Endothelial cell of umbilical vein (primary cell): ENCODE measurements around the gene HBG2. TPM values are rescaled to one million over a fixed set of nuclear protein-coding genes. Genes with fewer than 3 reads are reported as not detected.

ENCODE experiments used
- BruUV-seq: library from RNA; stranded (reverse); fragments of 400-500 nt; replicated peaks from 2 replicates; lab custom pipeline; 2021; lab: Mats Ljungman, UMichigan
- CTCF ChIA-PET: fragments of 300-600, 350-600 bp; sonication (Branson Sonifier 250); formaldehyde crosslinking; loops from one replicate; lab custom pipeline; 2021; ENCODE audit warnings: antibody characterized with exemption, inconsistent platforms; lab: Charles Lee
- POLR2A ChIA-PET: fragments of 300-600, 350-600 bp; sonication (Branson Sonifier 250); formaldehyde crosslinking; loops from one replicate; lab custom pipeline; 2021; ENCODE audit warnings: antibody characterized with exemption, inconsistent platforms; lab: Charles Lee
- DNase-seq: peaks from one replicate; pipeline ENCODE4 v3.0.0-alpha.2; 2011; ENCODE audit warnings: low read depth, low spot score
- FAIRE-seq: peaks from 2 replicates; lab custom pipeline; 2011; peaks lifted over from hg19 to GRCh38; lab: Jason Lieb, UNC
- H2AFZ ChIP-seq: 2 replicates; pipeline ENCODE4 v1.6.0; 2012; ENCODE audit warnings: low read depth, low read length, control low read depth, inconsistent platforms
- H3K27ac ChIP-seq: 2 replicates; pipeline ENCODE4 v1.5.1; 2011; ENCODE audit warnings: low read depth, mild to moderate bottlenecking, control low read depth, low read length, moderate library complexity; ENCODE audit not compliant: insufficient read depth
- H3K27me3 ChIP-seq, 2 experiments: 2 replicates each; pipeline versions ENCODE4 v1.6.0 to v1.6.1; 2011; ENCODE audit warnings: low read length in 2 of 2, mixed read lengths in 1 of 2; ENCODE audit not compliant: control insufficient read depth in 2 of 2, insufficient read depth in 2 of 2
- H3K36me3 ChIP-seq, 2 experiments: 2 replicates in 1 of 2; 3 replicates in 1 of 2; pipeline ENCODE4 v1.5.1; 2011; ENCODE audit warnings: low read length in 2 of 2, mild to moderate bottlenecking in 1 of 2, moderate library complexity in 1 of 2; ENCODE audit not compliant: control insufficient read depth in 2 of 2, insufficient read depth in 2 of 2; ENCODE audit errors: extremely low read depth in 1 of 2
- H3K4me1 ChIP-seq: 3 replicates; pipeline ENCODE4 v1.5.1; 2011; ENCODE audit warnings: mild to moderate bottlenecking, low read length; ENCODE audit not compliant: control insufficient read depth, insufficient read depth; ENCODE audit errors: extremely low read depth
- H3K4me2 ChIP-seq: 2 replicates; pipeline ENCODE4 v1.6.1; 2011; ENCODE audit warnings: low read length, control low read depth, mixed read lengths; ENCODE audit not compliant: insufficient read depth
- H3K4me3 ChIP-seq, 3 experiments: fragments of 200-600 bp in 1 of 3; sonication (generic), shearing (Covaris generic) in 1 of 3; replicated peaks in 1 of 3; 2 replicates each; pipeline ENCODE4 v1.5.1; 2011 to 2016; ENCODE audit warnings: control low read depth in 3 of 3, low read length in 3 of 3, mild to moderate bottlenecking in 2 of 3, inconsistent platforms in 1 of 3, low read depth in 1 of 3, moderate library complexity in 1 of 3; ENCODE audit not compliant: insufficient read depth in 1 of 3
- H3K79me2 ChIP-seq: 2 replicates; pipeline ENCODE4 v1.6.0; 2012; ENCODE audit warnings: low read length, inconsistent platforms; ENCODE audit not compliant: control insufficient read depth, insufficient read depth
- H3K9ac ChIP-seq: replicated peaks from 2 replicates; pipeline ENCODE3; 2011; ENCODE audit warnings: low read length, control low read depth; ENCODE audit not compliant: insufficient read depth; ENCODE audit errors: extremely low read depth
- H3K9me1 ChIP-seq: replicated peaks from 3 replicates; pipeline ENCODE4 v1.6.0; 2011; ENCODE audit warnings: mild to moderate bottlenecking, low read length; ENCODE audit not compliant: control insufficient read depth, insufficient read depth; ENCODE audit errors: extremely low read depth
- H3K9me3 ChIP-seq: replicated peaks from 2 replicates; pipeline ENCODE4 v1.5.1; 2012; ENCODE audit warnings: low read length, inconsistent platforms; ENCODE audit not compliant: control insufficient read depth, insufficient read depth
- H4K20me1 ChIP-seq: replicated peaks from 2 replicates; pipeline ENCODE3; 2011; ENCODE audit warnings: mild to moderate bottlenecking, low read length; ENCODE audit not compliant: control insufficient read depth, insufficient read depth; ENCODE audit errors: extremely low read depth
- CTCF ChIP-seq, 2 donors: IDR thresholded peaks; 1 replicate in 1 of 2; 2 replicates in 1 of 2; pipeline ENCODE4 v1.5.1; 2011; ENCODE audit warnings: low read length in 2 of 2, mild to moderate bottlenecking in 2 of 2, moderate library complexity in 2 of 2, control low read depth in 1 of 2, inconsistent platforms in 1 of 2, low read depth in 1 of 2; ENCODE audit not compliant: insufficient read depth in 1 of 2; ENCODE audit errors: extremely low read depth in 1 of 2
- EZH2 ChIP-seq: IDR thresholded peaks from 2 replicates; pipeline ENCODE4 v1.6.1; 2012; ENCODE audit warnings: borderline replicate concordance, low read depth, mild to moderate bottlenecking, moderate library complexity, low read length, inconsistent platforms; ENCODE audit not compliant: severe bottlenecking
- FOS ChIP-seq: IDR thresholded peaks from 2 replicates; pipeline ENCODE4 v1.6.1; 2011; ENCODE audit warnings: mild to moderate bottlenecking, low read length, moderate library complexity, borderline replicate concordance; ENCODE audit not compliant: insufficient read depth
- GATA2 ChIP-seq: IDR thresholded peaks from 2 replicates; pipeline ENCODE4 v1.7.0; 2011; ENCODE audit warnings: low read depth, mild to moderate bottlenecking, moderate library complexity, mixed read lengths, low read length; ENCODE audit not compliant: insufficient read length, insufficient read depth
- JUN ChIP-seq: IDR thresholded peaks from 2 replicates; pipeline ENCODE4 v1.6.1; 2011; ENCODE audit warnings: borderline replicate concordance, low read depth; ENCODE audit not compliant: insufficient read length, insufficient read depth
- MAX ChIP-seq: IDR thresholded peaks from 2 replicates; pipeline ENCODE4 v1.6.1; 2011; ENCODE audit not compliant: insufficient read depth, insufficient read length
- MYC ChIP-seq: IDR thresholded peaks from one replicate; pipeline ENCODE4 v1.6.1; 2011; ENCODE audit warnings: mild to moderate bottlenecking, low read depth, low read length
- POLR2A ChIP-seq: IDR thresholded peaks from 2 replicates; pipeline ENCODE4 v1.6.1; 2012; ENCODE audit warnings: low read depth, mild to moderate bottlenecking, control low read depth, low read length
- POLR2AphosphoS5 ChIP-seq: IDR thresholded peaks from 2 replicates; pipeline ENCODE4 v1.6.1; 2012; ENCODE audit warnings: low read depth, mild to moderate bottlenecking, control low read depth, low read length, moderate library complexity; ENCODE audit not compliant: insufficient read depth
- dilution Hi-C: fragments of 300-500 bp; cut with MboI; formaldehyde crosslinking; loops from one replicate; pipeline ENCODE4 v1.15.0; 2019; ENCODE audit warnings: low sequenced_read_pairs; ENCODE audit not compliant: extremely low pct_ligation_motif_present
- intact Hi-C: fragments of 100-400 bp; cut with micrococcal nuclease; formaldehyde crosslinking; loops from one replicate; pipeline ENCODE4 v1.10.0; 2022
- polyA plus RNA-seq, 4 experiments: library from polyadenylated mRNA; depleted of rRNA in 3 of 4; stranded (reverse) in 3 of 4; unstranded in 1 of 4; fragments of >200 nt; gene quantifications; 2 replicates each; pipeline versions ENCODE4 v1.2.1 to v1.2.3, GENCODE V29; 2011 to 2012; ENCODE audit warnings: missing spikeins in 1 of 4
- total RNA-seq: library from RNA; stranded (reverse); gene quantifications from 2 replicates; pipeline ENCODE4 v1.2.3, GENCODE V29; 2021

Gene HBG2
- total and polyA plus RNA-seq, 2 donors (not counting 3 experiments of a cell fraction or from before 2014, with no cell fraction given), result 1.2 TPM; not detected in 1

- Histone ChIP-seq H2AFZ (no peak overlapping the region), H3K9ac (no peak overlapping the region), H3K4me2 (no peak overlapping the region), H3K27me3 (no peaks in the 10 kb centered on the region), H3K4me1 (no peaks in the 10 kb centered on the region), H3K9me1 (no peaks in the 10 kb centered on the region), H4K20me1 (no peaks in the 10 kb centered on the region), H3K4me3 (no peak overlapping the region), H3K27ac (no peak overlapping the region), H3K36me3 (no peaks in the 10 kb centered on the region), H3K79me2 (no peaks in the 10 kb centered on the region), H3K9me3 (no peaks in the 10 kb centered on the region)
- no TSS peak for BruUV-seq
- no peak for TF ChIP-seq FOS
- TF ChIP-seq POLR2AphosphoS5, result no peak
- no peak for TF ChIP-seq JUN
- TF ChIP-seq MAX, result no peak
- TF ChIP-seq EZH2, result no peak
- TF ChIP-seq CTCF (IDR thresholded peaks at IDR 0.05; ENCODE audit: extremely low read depth in 1 of 2, insufficient read depth in 1 of 2, low read depth in 1 of 2, low read length in 2 of 2), result no peak
- TF ChIP-seq POLR2A, result no peak
- TF ChIP-seq MYC, result no peak
- TF ChIP-seq GATA2, result no peak
- ChIA-PET CTCF (no interaction called here), POLR2A (no interaction called here)
- intact Hi-C loops (no loop called here), dilution Hi-C loops (no loop called here)
- no peak for DNase-seq
- FAIRE-seq, result no peak
Measured at GRCh38 chr11:5252919-5253265, 1.7 kb downstream of the HBG2 start.
